Upper lobe of left lung (tissue), 4 donors: Measurements from ENCODE around the gene SMPD3.

Experiments
- CTCF ChIP-seq, 6 experiments: fragments of 450-650 bp in 4 of 6; fragments of 200-600 bp in 2 of 6; sonication (generic) in 2 of 6; IDR thresholded peaks; one replicate each; pipeline ENCODE4 v1.5.1; 2016 to 2019; ENCODE audit warnings: antibody characterized with exemption in 6 of 6
- EP300 ChIP-seq, 4 donors: sonication (generic); formaldehyde crosslinking; IDR thresholded peaks; one replicate each; pipeline ENCODE4 v1.5.1; 2017; ENCODE audit warnings: antibody characterized with exemption in 4 of 4, control low read depth in 2 of 4
- POLR2A ChIP-seq, 4 donors: fragments of 450-650 bp; IDR thresholded peaks; one replicate each; pipeline ENCODE4 v1.5.1; 2016 to 2017; ENCODE audit warnings: antibody characterized with exemption in 4 of 4, mild to moderate bottlenecking in 2 of 4
- POLR2AphosphoS5 ChIP-seq, 2 donors: sonication (generic); formaldehyde crosslinking; IDR thresholded peaks; one replicate each; pipeline ENCODE4 v1.5.1; 2017; ENCODE audit warnings: antibody characterized with exemption in 2 of 2

DNA sequence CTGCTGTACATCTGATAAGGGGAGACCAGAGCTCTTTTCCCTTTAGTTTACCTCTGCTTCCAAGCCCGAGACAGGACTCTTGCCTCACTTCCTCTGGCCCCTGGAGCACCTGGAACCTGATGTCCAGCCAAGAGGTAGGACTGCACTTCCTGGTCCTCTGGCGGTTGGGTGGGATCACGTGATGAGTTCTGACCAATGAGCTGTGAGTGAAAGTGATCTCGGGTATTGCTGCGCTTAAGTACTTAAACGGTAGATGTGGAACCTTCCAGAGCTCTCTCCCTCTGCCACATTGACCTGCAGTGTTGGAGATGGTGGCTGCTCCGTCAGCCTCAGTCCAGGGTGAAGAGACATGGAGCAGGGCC, 67.0 kb downstream of the SMPD3 start:
- TF ChIP-seq CTCF (IDR thresholded peaks at IDR 0.05) (no peak), POLR2A (IDR thresholded peaks at IDR 0.05) (no peak), POLR2AphosphoS5 (IDR thresholded peaks at IDR 0.05) (no peak), EP300 (IDR thresholded peaks at IDR 0.05) (no peak)
